Caco-2 (cell line): ENCODE measurements around the gene FOXF1. TPM values are rescaled to one million over a fixed set of nuclear protein-coding genes. Genes with fewer than 3 reads are reported as not detected.

ENCODE experiments used
- BruUV-seq: library from RNA; stranded (reverse); fragments of 400-500 nt; replicated peaks from 2 replicates; lab custom pipeline; 2021; lab: Mats Ljungman, UMichigan
- CTCF ChIA-PET: fragments of 300-600 bp; sonication (Branson Sonifier 250); formaldehyde crosslinking; loops from one replicate; lab custom pipeline; 2022; ENCODE audit warnings: antibody characterized with exemption; lab: Charles Lee
- POLR2A ChIA-PET: fragments of 300-600 bp; sonication (Branson Sonifier 250); formaldehyde crosslinking; loops from one replicate; lab custom pipeline; 2022; ENCODE audit warnings: antibody characterized with exemption; lab: Charles Lee
- DNase-seq, 2 experiments: peaks; one replicate each; pipeline versions ENCODE4 v3.0.0 to v3.0.0-alpha.2; 2020 to 2022
- H3K27me3 ChIP-seq: replicated peaks from 2 replicates; pipeline ENCODE4 v1.6.0; 2011; ENCODE audit warnings: low read length; ENCODE audit not compliant: control insufficient read depth, insufficient read depth
- H3K36me3 ChIP-seq: 2 replicates; pipeline ENCODE4 v1.5.1; 2011; ENCODE audit warnings: low read length; ENCODE audit not compliant: control insufficient read depth, insufficient read depth
- H3K4me1 ChIP-seq: fragments of 250-450 bp; sonication (Bioruptor Pico); 2 replicates; pipeline ENCODE4 v1.5.1; 2020; ENCODE audit warnings: mild to moderate bottlenecking
- H3K4me3 ChIP-seq: 2 replicates; pipeline ENCODE4 v1.5.1; 2011; ENCODE audit warnings: low read depth, mild to moderate bottlenecking, control low read depth, low read length
- H3K9me3 ChIP-seq: fragments of 250-450 bp; sonication (Bioruptor Pico); 2 replicates; pipeline ENCODE4 v1.5.1; 2020; ENCODE audit warnings: mild to moderate bottlenecking, moderate library complexity
- H3K27ac Mint-ChIP-seq: one replicate; pipeline ENCODE4 v1.8.0; 2022; ENCODE audit warnings: mixed read lengths; ENCODE audit not compliant: unreplicated experiment
- H3K27me3 Mint-ChIP-seq: one replicate; pipeline ENCODE4 v1.8.0; 2022; ENCODE audit warnings: mixed read lengths; ENCODE audit not compliant: insufficient read depth, unreplicated experiment
- H3K36me3 Mint-ChIP-seq: one replicate; pipeline ENCODE4 v1.8.0; 2022; ENCODE audit warnings: mild to moderate bottlenecking, mixed read lengths; ENCODE audit not compliant: insufficient read depth, unreplicated experiment
- H3K4me1 Mint-ChIP-seq: one replicate; pipeline ENCODE4 v1.8.0; 2022; ENCODE audit warnings: low read depth, mixed read lengths; ENCODE audit not compliant: unreplicated experiment
- H3K4me3 Mint-ChIP-seq: one replicate; pipeline ENCODE4 v1.8.0; 2022; ENCODE audit warnings: mild to moderate bottlenecking, moderate library complexity, mixed read lengths; ENCODE audit not compliant: unreplicated experiment
- H3K9me3 Mint-ChIP-seq: one replicate; pipeline ENCODE4 v1.8.0; 2022; ENCODE audit warnings: mixed read lengths; ENCODE audit not compliant: unreplicated experiment
- CTCF ChIP-seq, 2 experiments: fragments of 200-600 bp in 1 of 2; IDR thresholded peaks; 1 replicate in 1 of 2; 2 replicates in 1 of 2; pipeline versions ENCODE4 v1.5.1 to v1.8.0; 2011 to 2022; ENCODE audit warnings: antibody characterized with exemption in 1 of 2, control low read depth in 1 of 2, inconsistent platforms in 1 of 2, low read depth in 1 of 2, low read length in 1 of 2, mild to moderate bottlenecking in 1 of 2, moderate library complexity in 1 of 2; ENCODE audit not compliant: insufficient read depth in 1 of 2, severe bottlenecking in 1 of 2, unreplicated experiment in 1 of 2
- intact Hi-C: fragments of 100-400 bp; cut with micrococcal nuclease; formaldehyde crosslinking; loops from one replicate; pipeline ENCODE4 v1.10.0; 2022; ENCODE audit not compliant: unreplicated experiment
- total RNA-seq: library from RNA; stranded (reverse); gene quantifications from 2 replicates; pipeline ENCODE4 v1.2.3, GENCODE V29; 2022

Gene FOXF1
- total RNA-seq, 1 experiment from 2014 or later, result 0.09 TPM

GRCh38 chr16:86472366-86472765, 38.0 kb upstream of the FOXF1 start:
- ChIA-PET CTCF (no interaction called here), POLR2A (no interaction called here)
- Histone ChIP-seq H3K9me3 (peaks cover 10% of the 10 kb centered on the region; the same call in 1 of the 2 replicates), H3K4me3 (no peak overlapping the region), H3K4me1 (no peaks in the 10 kb centered on the region), H3K27me3 (no peaks in the 10 kb centered on the region; the same call in 1 of the 2 replicates), H3K36me3 (no peaks in the 10 kb centered on the region)
- no peaks in the 10 kb centered on the region for H3K36me3 Mint-ChIP-seq
- no TSS peak for BruUV-seq
- no peak overlapping the region for H3K27ac Mint-ChIP-seq
- no peak for DNase-seq
- no peak for TF ChIP-seq CTCF (IDR thresholded peaks at IDR 0.05; ENCODE audit: insufficient read depth in 1 of 2, low read depth in 1 of 2, low read length in 1 of 2, severe bottlenecking in 1 of 2, unreplicated experiment in 1 of 2)
- peaks cover 16% of the 10 kb centered on the region for H3K27me3 Mint-ChIP-seq
- intact Hi-C loops, result no loop called here
- H3K4me1 Mint-ChIP-seq, result no peaks in the 10 kb centered on the region
- no peak overlapping the region for H3K4me3 Mint-ChIP-seq
- H3K9me3 Mint-ChIP-seq, result no peaks in the 10 kb centered on the region

DNA sequence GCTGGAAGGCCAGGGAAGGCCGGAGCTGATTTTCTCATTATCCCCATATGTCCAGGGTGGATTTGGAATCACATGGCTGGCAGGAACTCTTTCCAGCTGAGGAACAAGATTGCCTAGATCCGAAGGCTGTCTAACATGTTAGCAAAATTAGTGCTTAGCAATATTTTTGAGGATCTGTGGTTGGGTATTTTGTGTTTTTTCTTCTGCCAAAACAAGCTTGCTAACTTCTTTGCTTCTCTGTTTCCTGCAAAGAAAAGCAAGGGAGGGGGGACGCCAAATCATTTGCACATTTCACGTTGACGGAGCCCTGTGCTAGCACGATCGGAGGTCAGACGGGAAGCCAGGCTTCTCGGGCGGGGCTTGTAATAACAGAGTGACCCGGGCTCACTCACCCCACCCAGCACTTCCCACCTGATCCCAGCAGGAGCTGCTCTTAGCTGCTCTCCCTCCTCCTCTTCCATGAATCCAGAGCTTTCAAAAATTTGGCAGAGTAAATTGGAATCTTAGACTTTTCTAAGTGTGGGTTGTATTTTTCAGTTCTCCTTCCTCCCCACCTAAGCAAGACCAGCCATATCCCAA, 33.3 kb upstream of the FOXF1 start:
- Mint-ChIP-seq H3K27me3 (peaks cover 24% of the 10 kb centered on the region), H3K36me3 (no peaks in the 10 kb centered on the region), H3K4me3 (no peak overlapping the region), H3K27ac (no peak overlapping the region), H3K9me3 (no peaks in the 10 kb centered on the region), H3K4me1 (peaks cover 6% of the 10 kb centered on the region)
- ChIA-PET CTCF (no interaction called here), POLR2A (no interaction called here)
- Histone ChIP-seq H3K27me3 (0 out of 2 replicates have a peak, but pooled peaks cover 2% of the 10 kb centered on the region), H3K36me3 (no peaks in the 10 kb centered on the region), H3K4me3 (no peak overlapping the region), H3K4me1 (no peaks in the 10 kb centered on the region), H3K9me3 (peaks cover 6% of the 10 kb centered on the region; the same call in 1 of the 2 replicates)
- intact Hi-C loops, result no loop called here
- DNase-seq, result no peak
- no peak for TF ChIP-seq CTCF (IDR thresholded peaks at IDR 0.05; ENCODE audit: insufficient read depth in 1 of 2, low read depth in 1 of 2, low read length in 1 of 2, severe bottlenecking in 1 of 2, unreplicated experiment in 1 of 2)
- BruUV-seq, result no TSS peak

- no peak overlapping the region for H3K4me3 ChIP-seq
- BruUV-seq, result no TSS peak
- no peaks in the 10 kb centered on the region for H3K9me3 ChIP-seq
- no peaks in the 10 kb centered on the region for H3K36me3 Mint-ChIP-seq
- no peaks in the 10 kb centered on the region for H3K4me1 ChIP-seq
- peaks cover 24% of the 10 kb centered on the region for H3K27me3 Mint-ChIP-seq
- no peaks in the 10 kb centered on the region for H3K9me3 Mint-ChIP-seq
- intact Hi-C loops, result no loop called here
- H3K27ac Mint-ChIP-seq, result no peak overlapping the region
- ChIA-PET POLR2A (no interaction called here), CTCF (no interaction called here)
- H3K27me3 ChIP-seq, result 0 out of 2 replicates have a peak, but pooled peaks cover 2% of the 10 kb centered on the region
- no peaks in the 10 kb centered on the region for H3K36me3 ChIP-seq
- no peak overlapping the region for H3K4me3 Mint-ChIP-seq
- peaks cover 6% of the 10 kb centered on the region for H3K4me1 Mint-ChIP-seq
- no peak for DNase-seq
- no peak for TF ChIP-seq CTCF (IDR thresholded peaks at IDR 0.05; ENCODE audit: insufficient read depth in 1 of 2, low read depth in 1 of 2, low read length in 1 of 2, severe bottlenecking in 1 of 2, unreplicated experiment in 1 of 2)
Observed at GRCh38 chr16:86477642-86478041, 32.7 kb upstream of the FOXF1 start.
